GM13977 (cell line): ENCODE results near the gene ZC3H12A.
"Not testable (repeated sequence)": the region's sequence is repeated elsewhere in the genome, so short reads cannot be mapped to it uniquely, and the experiment has no call there.

ENCODE experiments used
- DNase-seq: peaks from one replicate; pipeline ENCODE4 v3.0.0; 2012; ENCODE audit warnings: low spot score
- in situ Hi-C: fragments of 300-500 bp; cut with MboI; formaldehyde crosslinking; loops from one replicate; pipeline ENCODE4 v1.12.0; 2022; ENCODE audit warnings: low sequenced_read_pairs, low pct_unique_long_range_greater_than_20kb, mixed read lengths, inconsistent platforms; ENCODE audit not compliant: unreplicated experiment
- TF ChIP-seq, protein P1 (sequence below): IDR thresholded peaks from 2 replicates; pipeline ENCODE4 v1.5.1; 2012; ENCODE audit warnings: mild to moderate bottlenecking, control low read depth; ENCODE audit not compliant: insufficient read depth; ENCODE audit errors: extremely low read depth, missing control alignments

Gene ZC3H12A

DNA sequence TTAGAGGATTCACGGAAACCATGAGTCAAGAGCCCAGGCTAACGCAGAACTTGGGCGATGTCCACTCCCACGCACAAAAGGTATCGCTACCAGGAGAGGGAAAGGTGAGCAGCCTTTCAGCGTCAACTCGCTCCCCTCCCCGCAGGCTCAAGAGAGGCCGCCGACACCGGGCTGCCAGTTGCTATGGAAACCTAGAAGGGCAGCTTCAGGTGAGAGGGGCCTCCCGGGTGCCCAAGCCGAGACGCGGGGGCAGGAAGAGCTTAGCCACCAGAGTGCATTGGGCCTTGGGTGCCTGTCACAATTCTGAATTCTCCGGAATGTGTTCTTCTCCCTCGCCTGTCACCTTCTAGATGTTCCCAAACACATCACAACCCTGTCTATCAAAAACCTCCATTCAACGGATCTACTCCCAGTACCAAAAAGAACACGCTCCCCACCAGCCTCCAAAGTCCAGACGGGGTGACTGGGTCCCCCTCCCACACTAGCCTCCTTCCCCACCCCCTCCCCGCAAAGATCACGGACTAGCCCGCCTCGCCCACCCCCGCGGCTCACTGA lies 39.5 kb downstream of the ZC3H12A start:
- DNase-seq, result peak; percentile 65
- TF ChIP-seq, protein P1, sequence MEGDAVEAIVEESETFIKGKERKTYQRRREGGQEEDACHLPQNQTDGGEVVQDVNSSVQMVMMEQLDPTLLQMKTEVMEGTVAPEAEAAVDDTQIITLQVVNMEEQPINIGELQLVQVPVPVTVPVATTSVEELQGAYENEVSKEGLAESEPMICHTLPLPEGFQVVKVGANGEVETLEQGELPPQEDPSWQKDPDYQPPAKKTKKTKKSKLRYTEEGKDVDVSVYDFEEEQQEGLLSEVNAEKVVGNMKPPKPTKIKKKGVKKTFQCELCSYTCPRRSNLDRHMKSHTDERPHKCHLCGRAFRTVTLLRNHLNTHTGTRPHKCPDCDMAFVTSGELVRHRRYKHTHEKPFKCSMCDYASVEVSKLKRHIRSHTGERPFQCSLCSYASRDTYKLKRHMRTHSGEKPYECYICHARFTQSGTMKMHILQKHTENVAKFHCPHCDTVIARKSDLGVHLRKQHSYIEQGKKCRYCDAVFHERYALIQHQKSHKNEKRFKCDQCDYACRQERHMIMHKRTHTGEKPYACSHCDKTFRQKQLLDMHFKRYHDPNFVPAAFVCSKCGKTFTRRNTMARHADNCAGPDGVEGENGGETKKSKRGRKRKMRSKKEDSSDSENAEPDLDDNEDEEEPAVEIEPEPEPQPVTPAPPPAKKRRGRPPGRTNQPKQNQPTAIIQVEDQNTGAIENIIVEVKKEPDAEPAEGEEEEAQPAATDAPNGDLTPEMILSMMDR, result no peak
- in situ Hi-C loops, result no loop called here

DNA sequence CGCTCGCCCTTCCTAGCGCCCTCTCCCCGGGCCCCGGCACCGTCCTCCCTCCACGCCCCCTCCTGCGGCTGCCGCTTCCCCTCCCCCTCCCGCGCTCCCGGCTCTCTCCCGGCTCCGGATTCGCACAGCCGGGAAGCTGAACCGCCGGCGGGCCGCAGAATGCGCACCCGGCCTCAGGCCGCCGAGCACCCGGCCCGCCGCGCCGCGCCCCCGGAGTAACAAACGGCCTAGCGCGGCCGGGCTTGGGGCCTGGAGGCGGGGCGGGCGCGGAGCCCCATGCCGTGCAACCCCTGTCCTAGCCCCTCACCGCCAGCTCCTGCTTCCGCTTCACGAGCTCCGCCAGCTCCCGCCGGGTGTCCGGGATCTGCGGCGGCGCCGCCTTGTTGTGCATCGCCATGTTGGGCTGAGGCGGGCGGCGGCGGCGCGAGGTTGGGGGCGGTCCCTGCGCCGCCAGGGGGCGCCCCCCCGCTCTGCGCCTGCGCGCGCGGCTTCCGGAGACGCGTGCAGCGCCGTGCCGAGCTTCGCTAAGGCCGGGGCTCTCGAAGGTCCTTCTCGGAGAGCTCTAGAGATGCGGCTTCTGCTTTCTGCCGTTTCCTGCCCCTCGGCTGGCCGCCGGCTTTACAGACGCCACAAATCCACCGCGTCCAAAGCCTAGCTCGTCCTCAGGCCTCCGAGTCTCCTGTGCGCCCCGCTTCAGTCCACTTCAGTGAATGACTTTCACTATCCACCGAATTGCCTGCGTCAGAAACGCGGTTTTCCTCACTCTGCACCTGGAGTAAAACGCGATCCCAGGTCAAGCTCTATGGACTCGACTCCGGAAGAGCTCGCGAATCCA lies 40.2 kb downstream of the ZC3H12A start, which contains the start of gene MEAF6:
MEAF6 (minus strand) TSS at position 417 of the 835 bp plus-strand sequence; CDS start at position 397, 20 bp downstream.
- TF ChIP-seq, protein P1, result peak; percentile 70
- DNase-seq, result peak; percentile 95
- in situ Hi-C loops, result no loop called here

DNA sequence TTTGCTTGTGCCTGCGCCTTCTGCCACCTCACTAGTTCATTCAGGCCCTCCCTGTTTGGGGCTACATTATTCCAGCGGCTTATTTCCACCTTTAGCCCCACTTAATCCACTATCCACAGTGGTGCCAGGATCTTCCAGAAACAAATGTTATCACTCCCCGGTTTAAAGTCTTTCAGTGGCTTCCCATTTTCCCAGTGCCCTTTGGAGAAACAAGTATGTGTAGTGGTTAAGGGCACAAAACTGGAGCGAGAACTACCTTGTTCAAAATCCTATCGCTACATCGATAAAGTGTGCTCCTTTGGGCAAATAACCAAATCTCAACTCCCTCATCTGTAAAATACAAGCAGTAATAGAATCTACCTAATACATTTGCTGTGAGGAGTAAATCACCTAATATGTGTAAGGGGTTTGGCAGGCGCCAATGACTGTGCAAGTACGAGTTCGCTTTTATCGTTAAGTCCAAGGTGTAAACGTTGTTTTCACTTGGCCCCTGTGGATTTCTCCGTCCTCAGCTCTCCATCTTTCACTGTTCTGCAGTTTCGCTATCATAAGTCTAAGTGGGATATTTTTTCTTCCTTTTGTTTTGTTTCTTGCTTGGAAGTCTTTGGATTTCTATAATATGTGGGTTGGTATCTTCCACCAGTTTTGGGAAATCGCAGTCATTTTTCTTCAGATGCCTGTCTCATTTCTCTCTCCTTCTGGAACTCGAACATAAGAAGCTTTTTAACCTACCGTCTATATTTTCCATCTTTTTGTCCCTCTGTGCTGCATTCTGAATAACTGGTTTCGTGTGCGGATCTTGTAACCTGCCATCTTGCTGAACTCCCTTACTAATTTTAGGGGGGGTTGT lies 41.0 kb downstream of the ZC3H12A start:
- in situ Hi-C loops, result no loop called here
- TF ChIP-seq, protein P1, result no peak
- no peak for DNase-seq

DNA sequence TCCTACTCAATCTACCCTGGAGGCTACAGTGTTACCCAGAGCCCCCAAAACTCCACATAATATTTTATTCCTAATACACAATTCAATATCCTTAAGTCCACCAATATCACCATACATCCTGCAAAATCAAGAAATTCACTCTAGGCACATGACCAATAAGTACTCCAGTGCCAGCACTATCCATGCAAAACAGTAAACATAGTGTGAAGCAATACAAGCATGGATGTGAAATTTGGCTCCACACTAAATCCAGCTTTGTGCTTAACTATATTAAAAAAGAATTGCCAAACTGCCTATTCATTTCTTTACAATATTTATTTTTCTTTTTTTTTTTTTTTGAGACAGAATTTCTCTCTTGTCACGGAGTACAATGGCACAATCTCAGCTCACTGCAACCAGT lies 43.2 kb downstream of the ZC3H12A start:
- in situ Hi-C loops, result no loop called here
- no peak for DNase-seq
- TF ChIP-seq, protein P1, result no peak

DNA sequence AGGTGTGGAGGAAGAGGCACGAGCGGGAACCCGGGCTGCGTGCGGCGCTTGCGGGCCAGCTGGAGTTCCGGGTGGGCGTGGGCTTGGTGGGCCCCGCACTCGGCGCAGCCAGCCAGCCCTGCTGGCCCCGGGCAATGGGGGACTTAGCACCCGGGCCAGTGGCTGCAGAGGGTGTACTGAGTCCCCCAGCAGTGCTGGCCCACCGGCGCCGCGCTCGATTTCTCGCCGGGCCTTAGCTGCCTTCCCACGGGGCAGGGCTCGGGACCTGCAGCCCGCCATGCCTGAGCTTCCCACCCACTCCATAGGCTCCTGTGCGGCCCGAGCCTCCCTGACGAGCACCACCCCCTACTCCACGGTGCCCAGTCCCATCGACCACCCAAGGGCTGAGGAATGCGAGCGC lies 43.9 kb downstream of the ZC3H12A start:
- DNase-seq, in situ Hi-C loops: not testable (repeated sequence)

DNA sequence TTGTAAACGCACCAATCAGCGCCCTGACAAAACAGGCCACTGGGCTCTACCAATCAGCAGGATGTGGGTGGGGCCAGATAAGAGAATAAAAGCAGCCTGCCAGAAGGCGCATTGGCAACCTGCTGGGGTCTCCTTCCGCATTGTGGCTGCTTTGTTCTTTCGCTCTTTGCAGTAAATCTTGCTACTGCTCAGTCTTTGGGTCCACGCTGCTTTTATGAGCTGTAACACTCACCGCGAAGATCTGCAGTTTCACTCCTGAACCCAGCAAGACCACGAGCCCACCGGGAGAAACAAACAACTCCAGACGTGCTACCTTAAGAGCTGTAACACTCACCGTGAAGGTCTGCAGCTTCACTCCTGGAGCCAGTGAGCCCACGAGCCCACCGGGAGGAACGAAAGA lies 44.5 kb downstream of the ZC3H12A start:
- DNase-seq, in situ Hi-C loops: not testable (repeated sequence)

DNA sequence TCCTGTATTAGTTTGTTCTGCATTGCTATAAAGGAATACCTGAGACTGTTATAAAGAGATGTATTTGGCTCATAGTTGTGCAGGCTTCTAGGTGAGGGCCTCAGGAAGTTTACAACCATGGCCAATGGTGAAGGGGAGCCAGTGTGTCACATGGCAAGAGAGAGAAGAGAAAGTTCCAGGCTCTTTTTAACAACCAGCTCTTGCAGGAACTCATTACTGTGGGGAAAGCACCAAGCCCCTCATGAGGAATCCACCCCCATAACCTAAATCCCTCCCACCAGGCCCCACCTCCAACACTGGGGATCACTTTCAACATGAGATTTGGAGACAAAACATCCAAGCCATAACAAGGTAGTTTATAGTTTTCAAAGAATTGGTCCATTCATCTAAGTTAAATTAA lies 45.2 kb downstream of the ZC3H12A start:
- no peak for DNase-seq
- TF ChIP-seq, protein P1, result no peak
- in situ Hi-C loops, result no loop called here

DNA sequence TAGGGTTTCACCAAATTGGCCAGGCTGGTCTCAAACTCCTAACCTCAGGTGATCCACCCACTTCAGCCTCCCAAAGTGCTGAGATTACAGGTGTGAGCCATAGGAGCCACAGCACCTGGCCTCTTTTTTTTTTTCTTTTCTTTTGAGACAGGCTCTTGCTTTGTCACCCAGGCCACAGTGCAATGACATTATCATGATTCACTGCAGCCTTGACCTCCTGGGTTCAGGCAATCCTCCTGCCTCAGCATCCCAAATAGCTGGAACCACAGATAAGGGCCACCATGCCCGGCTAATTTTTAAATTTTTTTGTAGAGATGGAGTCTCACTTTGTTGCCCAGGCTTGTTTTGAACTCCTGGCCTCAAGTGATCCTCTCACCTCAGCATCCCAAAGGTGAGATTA lies 55.5 kb downstream of the ZC3H12A start:
- DNase-seq, in situ Hi-C loops: not testable (repeated sequence)

DNA sequence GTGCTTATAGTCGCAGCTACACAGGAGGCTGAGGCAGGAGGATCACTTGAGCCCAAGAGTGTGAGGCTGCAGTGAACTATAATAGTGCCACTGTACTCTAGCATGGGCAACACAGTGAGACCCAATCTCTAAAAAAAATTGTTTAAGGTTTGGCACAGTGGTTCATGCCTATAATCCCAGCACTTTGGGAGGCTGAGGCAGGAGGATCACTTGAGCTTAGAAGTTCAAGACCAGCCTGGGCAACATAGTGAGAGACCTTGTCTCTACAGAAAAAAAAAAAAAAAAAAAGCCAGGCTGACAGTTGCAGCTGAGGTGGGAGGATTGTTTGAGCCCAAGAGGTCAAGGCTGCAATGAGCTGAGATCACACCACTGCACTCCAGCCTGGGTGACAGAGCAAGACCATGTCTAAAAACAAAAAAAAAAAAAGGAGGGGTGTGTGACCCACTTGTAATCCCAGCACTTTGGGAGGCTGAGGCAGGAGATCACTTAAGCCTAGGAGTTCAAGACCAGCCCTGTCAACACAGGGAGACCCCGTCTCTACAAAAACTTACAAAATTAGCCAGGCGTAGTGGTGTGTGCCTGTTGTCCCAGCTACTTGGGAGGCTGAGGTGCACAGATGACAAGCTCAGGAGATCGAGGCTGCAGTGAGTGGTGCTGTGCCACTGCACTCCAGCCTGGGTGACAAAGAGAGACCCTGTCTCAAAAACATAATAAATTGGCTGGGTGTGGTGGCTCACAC lies 58.2 kb downstream of the ZC3H12A start:
- DNase-seq, in situ Hi-C loops: not testable (repeated sequence)
